DOHH2 (cell line): Measurements from ENCODE around the gene PGBD5.

ENCODE experiments used
- H3F3A ChIP-seq: fragments of 200-600 bp; sonication (generic), shearing (Covaris generic); 2 replicates; pipeline ENCODE4 v1.6.0; 2016; ENCODE audit warnings: antibody characterized with exemption, mild to moderate bottlenecking; ENCODE audit not compliant: control insufficient read depth, insufficient read depth
- H3K27ac ChIP-seq: fragments of 200-600 bp; sonication (generic); 2 replicates; pipeline ENCODE4 v1.5.1; 2014; ENCODE audit warnings: low read depth, mild to moderate bottlenecking, low read length, moderate library complexity
- H3K27me3 ChIP-seq: fragments of 200-600 bp; sonication (generic); 2 replicates; pipeline ENCODE4 v1.6.1; 2014; ENCODE audit warnings: mild to moderate bottlenecking, low read length, mixed read lengths; ENCODE audit not compliant: control insufficient read depth
- H3K36me3 ChIP-seq: fragments of 200-600 bp; sonication (generic); 2 replicates; pipeline ENCODE4 v1.6.1; 2014; ENCODE audit warnings: mild to moderate bottlenecking, low read length, moderate library complexity, mixed read lengths; ENCODE audit not compliant: control insufficient read depth
- H3K4me1 ChIP-seq: fragments of 200-600 bp; sonication (generic); 2 replicates; pipeline ENCODE4 v1.6.1; 2014; ENCODE audit warnings: mild to moderate bottlenecking, low read length, mixed read lengths; ENCODE audit not compliant: control insufficient read depth
- H3K4me2 ChIP-seq: fragments of 200-600 bp; sonication (generic); 2 replicates; pipeline ENCODE4 v1.6.0; 2014; ENCODE audit warnings: mild to moderate bottlenecking, low read length, moderate library complexity
- H3K4me3 ChIP-seq: fragments of 200-600 bp; sonication (generic); 2 replicates; pipeline ENCODE4 v1.5.1; 2014; ENCODE audit warnings: mild to moderate bottlenecking, low read length, mixed read lengths
- H3K79me2 ChIP-seq: fragments of 200-600 bp; sonication (generic); 2 replicates; pipeline ENCODE4 v1.6.1; 2014; ENCODE audit warnings: mild to moderate bottlenecking, low read length, mixed read lengths; ENCODE audit not compliant: control insufficient read depth
- H3K9me2 ChIP-seq: fragments of 200-600 bp; sonication (generic); replicated peaks from 2 replicates; pipeline ENCODE4 v1.6.1; 2014; ENCODE audit warnings: mild to moderate bottlenecking, low read length, mixed read lengths; ENCODE audit not compliant: control insufficient read depth
- H3K9me3 ChIP-seq: fragments of 200-600 bp; sonication (generic); 2 replicates; pipeline ENCODE4 v1.6.1; 2014; ENCODE audit warnings: antibody characterized with exemption, low read length, mixed read lengths; ENCODE audit not compliant: control insufficient read depth, insufficient read depth
- H4K20me1 ChIP-seq: fragments of 200-600 bp; sonication (generic); 2 replicates; pipeline ENCODE4 v1.6.0; 2014; ENCODE audit warnings: low read depth, mild to moderate bottlenecking, antibody characterized with exemption, low read length, moderate library complexity; ENCODE audit not compliant: control insufficient read depth, insufficient read depth
- CTCF ChIP-seq: fragments of 200-600 bp; sonication (generic); IDR thresholded peaks from one replicate; pipeline ENCODE4 v1.5.1; 2014; ENCODE audit warnings: antibody characterized with exemption, mild to moderate bottlenecking, low read depth, low read length; ENCODE audit not compliant: poor library complexity, severe bottlenecking
- EZH2phosphoT487 ChIP-seq: fragments of 200-600 bp; sonication (generic); IDR thresholded peaks from 2 replicates; pipeline ENCODE4 v1.6.1; 2017; ENCODE audit warnings: borderline replicate concordance, mild to moderate bottlenecking, antibody characterized with exemption, low read length, moderate library complexity, mixed read lengths

Gene PGBD5

GRCh38 chr1:230351514-230351913 lies 74.6 kb downstream of the PGBD5 start:
- Histone ChIP-seq H3K9me3 (no peaks in the 10 kb centered on the region), H3K79me2 (no peaks in the 10 kb centered on the region), H3K27me3 (peaks cover 3% of the 10 kb centered on the region; the same call in 1 of the 2 replicates), H3K27ac (no peak overlapping the region), H3K4me3 (no peak overlapping the region), H3K4me1 (no peaks in the 10 kb centered on the region), H3K9me2 (no peaks in the 10 kb centered on the region), H3F3A (no peaks in the 10 kb centered on the region), H3K36me3 (no peaks in the 10 kb centered on the region), H3K4me2 (no peak overlapping the region), H4K20me1 (no peaks in the 10 kb centered on the region)
- TF ChIP-seq EZH2phosphoT487 = no peak
- TF ChIP-seq CTCF = no peak

GRCh38 chr1:230350208-230350921 lies 75.8 kb downstream of the PGBD5 start:
- Histone ChIP-seq H3K9me3 (no peaks in the 10 kb centered on the region), H4K20me1 (no peaks in the 10 kb centered on the region), H3K27me3 (peaks cover 3% of the 10 kb centered on the region; the same call in 1 of the 2 replicates), H3K9me2 (no peaks in the 10 kb centered on the region), H3K79me2 (no peaks in the 10 kb centered on the region), H3K36me3 (no peaks in the 10 kb centered on the region), H3K4me2 (no peak overlapping the region), H3F3A (no peaks in the 10 kb centered on the region), H3K4me3 (no peak overlapping the region), H3K27ac (no peak overlapping the region), H3K4me1 (no peaks in the 10 kb centered on the region)
- TF ChIP-seq CTCF = no peak
- TF ChIP-seq EZH2phosphoT487 = no peak

GRCh38 chr1:230349020-230349393 lies 77.1 kb downstream of the PGBD5 start:
- Histone ChIP-seq H3K9me3 (no peaks in the 10 kb centered on the region), H3K27me3 (peaks cover 3% of the 10 kb centered on the region; the same call in 1 of the 2 replicates), H3K4me1 (no peaks in the 10 kb centered on the region), H3K4me3 (no peak overlapping the region), H3K4me2 (no peak overlapping the region), H3K9me2 (no peaks in the 10 kb centered on the region), H3K79me2 (no peaks in the 10 kb centered on the region), H3F3A (no peaks in the 10 kb centered on the region), H3K27ac (no peak overlapping the region), H4K20me1 (no peaks in the 10 kb centered on the region), H3K36me3 (no peaks in the 10 kb centered on the region)
- no peak for TF ChIP-seq CTCF
- TF ChIP-seq EZH2phosphoT487 = no peak
